Suprapubic skin (tissue), 4 donors: ENCODE measurements around the gene TBC1D32.

Source experiments
- CTCF ChIP-seq, 2 donors: fragments of 200-600 bp in 1 of 2; fragments of 450-650 bp in 1 of 2; sonication (generic) in 1 of 2; IDR thresholded peaks; one replicate each; pipeline ENCODE4 v1.5.1; 2016 to 2019; ENCODE audit warnings: antibody characterized with exemption in 2 of 2, mild to moderate bottlenecking in 1 of 2, moderate library complexity in 1 of 2
- POLR2A ChIP-seq, 2 donors: fragments of 450-650 bp; IDR thresholded peaks; one replicate each; pipeline ENCODE4 v1.6.1; 2017; ENCODE audit warnings: antibody characterized with exemption in 2 of 2, mild to moderate bottlenecking in 2 of 2, moderate library complexity in 2 of 2
- POLR2AphosphoS5 ChIP-seq, 3 donors: sonication (generic); formaldehyde crosslinking; IDR thresholded peaks; one replicate each; pipeline ENCODE4 v1.6.1; 2017; ENCODE audit warnings: antibody characterized with exemption in 3 of 3

GRCh38 chr6:121335087-121336008 lies 1.1 kb upstream of the TBC1D32 start:
- TF ChIP-seq CTCF (IDR thresholded peaks at IDR 0.05) (no peak), POLR2A (IDR thresholded peaks at IDR 0.05) (no peak), POLR2AphosphoS5 (IDR thresholded peaks at IDR 0.05) (no peak)
